22Rv1 (cell line): ENCODE measurements around the gene NAV3.

ENCODE experiments used
- H3K27ac ChIP-seq: fragments of 450-650 bp; 2 replicates; pipeline ENCODE4 v1.5.1; 2017
- CTCF ChIP-seq: fragments of 450-650 bp; IDR thresholded peaks from 2 replicates; pipeline ENCODE4 v1.5.1; 2017; ENCODE audit warnings: mild to moderate bottlenecking
- ZFX ChIP-seq: fragments of 450-650 bp; IDR thresholded peaks from 2 replicates; pipeline ENCODE4 v1.6.1; 2017; ENCODE audit warnings: antibody characterized with exemption, borderline replicate concordance

NAV3 gene

GRCh38 chr12:78187741-78188140, 357.0 kb downstream of the NAV3 start:
- no peak for TF ChIP-seq CTCF
- no peak for TF ChIP-seq ZFX

GRCh38 chr12:78189656-78190055, 359.0 kb downstream of the NAV3 start:
- TF ChIP-seq ZFX: no peak
- no peak for TF ChIP-seq CTCF
- no peak overlapping the region for H3K27ac ChIP-seq

More at GRCh38 chr12:78187741-78188140, 357.0 kb downstream of the NAV3 start:
- H3K27ac ChIP-seq: no peak overlapping the region

GRCh38 chr12:78191611-78192010, 360.9 kb downstream of the NAV3 start:
- TF ChIP-seq ZFX: no peak
- no peak for TF ChIP-seq CTCF
- no peak overlapping the region for H3K27ac ChIP-seq

- TF ChIP-seq CTCF (no peak), ZFX (no peak)
- no peak overlapping the region for H3K27ac ChIP-seq
Observed at GRCh38 chr12:78192979-78193378, 362.3 kb downstream of the NAV3 start.

- H3K27ac ChIP-seq: no peak overlapping the region
- no peak for TF ChIP-seq ZFX
- no peak for TF ChIP-seq CTCF
Observed at GRCh38 chr12:78194448-78194847, 363.8 kb downstream of the NAV3 start.

GRCh38 chr12:78198896-78199295, 368.2 kb downstream of the NAV3 start:
- TF ChIP-seq CTCF (no peak), ZFX (no peak)

GRCh38 chr12:78199926-78200325, 369.2 kb downstream of the NAV3 start:
- no peak overlapping the region for H3K27ac ChIP-seq
- TF ChIP-seq ZFX: no peak
- no peak for TF ChIP-seq CTCF

More at GRCh38 chr12:78198896-78199295, 368.2 kb downstream of the NAV3 start:
- H3K27ac ChIP-seq: no peak overlapping the region
